NCI-H1694 treated with DMSO at 0.1 percent for 48 hours (cell line): Measurements from ENCODE around the gene DNAJC5.

Source experiments
- DNase-seq: peaks from one replicate; lab custom pipeline; 2025; lab: John Stamatoyannopoulos, UW

The DNAJC5 gene

GRCh38 chr20:63980806-63981728 is 86.1 kb downstream of the DNAJC5 start, which contains the start of gene PRPF6:
PRPF6 (plus strand) TSS chr20:63981132; CDS start chr20:63981246, 114 bp downstream.
- peak; percentile 89 for DNase-seq

DNA sequence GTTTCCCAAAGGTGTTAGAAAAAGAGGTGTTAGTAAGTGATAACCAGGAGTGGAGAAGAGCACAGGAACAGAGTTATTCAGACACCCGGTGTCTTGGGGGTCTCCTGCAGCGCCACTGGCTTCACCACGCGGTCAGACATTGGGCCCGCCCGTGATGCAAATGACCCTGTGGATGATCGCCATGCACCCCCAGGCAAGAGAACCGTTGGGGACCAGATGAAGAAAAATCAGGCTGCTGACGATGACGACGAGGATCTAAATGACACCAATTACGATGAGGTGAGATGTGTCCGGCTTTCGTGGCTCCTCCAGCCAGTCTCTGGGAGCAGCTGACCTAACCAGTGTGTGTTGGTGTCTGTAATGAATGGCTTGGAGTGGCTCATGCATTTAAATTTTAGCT is 88.0 kb downstream of the DNAJC5 start:
- DNase-seq, result no peak
